ENCODE measurements around the gene ZBED1. TPM values are rescaled to one million over a fixed set of nuclear protein-coding genes. Genes with fewer than 3 reads are reported as not detected.

ZBED1 gene
- total RNA-seq, 4 donors from 2014 or later, result 37.2 to 41.1 (median 39.4) TPM

- peaks cover 15% of the 10 kb centered on the region for H3K27me3 ChIP-seq
- TF ChIP-seq POLR2AphosphoS5 (IDR thresholded peaks at IDR 0.05), result no peak
- no peak for TF ChIP-seq EP300 (IDR thresholded peaks at IDR 0.05)
- no peak for TF ChIP-seq CTCF (IDR thresholded peaks at IDR 0.05)
- no peak for TF ChIP-seq POLR2A (IDR thresholded peaks at IDR 0.05)
- no peaks in the 10 kb centered on the region for H3K4me1 ChIP-seq
- no peak for ATAC-seq
- H3K9me3 ChIP-seq, result peaks cover 0 to 6% (median 0%) of the 10 kb centered on the region in 3 donors
- no CpG with 5 or more reads among the region's 1 CpG for WGBS, 2 donors (ENCODE audit: low coverage in 1 of 2)
- H3K4me3 ChIP-seq, result no peak overlapping the region
- no peaks in the 10 kb centered on the region for H3K36me3 ChIP-seq
- no peak overlapping the region for H3K27ac ChIP-seq
These were observed 45.7 kb upstream of the ZBED1 start for GRCh38 chrX:2546496-2546895.

- Histone ChIP-seq H3K27ac (no peak overlapping the region), H3K4me3 (no peak overlapping the region), H3K4me1 (no peaks in the 10 kb centered on the region), H3K36me3 (no peaks in the 10 kb centered on the region), H3K27me3 (peaks cover 8% of the 10 kb centered on the region), H3K9me3 (peaks cover 0 to 6% (median 0%) of the 10 kb centered on the region in 3 donors)
- TF ChIP-seq POLR2A (IDR thresholded peaks at IDR 0.05) (no peak), CTCF (IDR thresholded peaks at IDR 0.05) (no peak), POLR2AphosphoS5 (IDR thresholded peaks at IDR 0.05) (no peak), EP300 (IDR thresholded peaks at IDR 0.05) (no peak)
- no peak for ATAC-seq
- WGBS, 2 donors (ENCODE audit: low coverage in 1 of 2), result 13 to 25% methylated on average over 1 of the region's 1 CpG
These were observed 44.4 kb upstream of the ZBED1 start for GRCh38 chrX:2545144-2545543.

- Histone ChIP-seq H3K4me3 (no peak overlapping the region), H3K9me3 (peaks cover 0 to 6% (median 0%) of the 10 kb centered on the region in 3 donors), H3K27ac (no peak overlapping the region), H3K27me3 (no peaks in the 10 kb centered on the region), H3K4me1 (no peaks in the 10 kb centered on the region), H3K36me3 (no peaks in the 10 kb centered on the region)
- WGBS, 2 donors (ENCODE audit: low coverage in 1 of 2), result 63 to 85% methylated on average over 6 to 7 of the region's 7 CpGs
- no peak for TF ChIP-seq CTCF (IDR thresholded peaks at IDR 0.05)
- TF ChIP-seq EP300 (IDR thresholded peaks at IDR 0.05), result no peak
- no peak for TF ChIP-seq POLR2AphosphoS5 (IDR thresholded peaks at IDR 0.05)
- no peak for TF ChIP-seq POLR2A (IDR thresholded peaks at IDR 0.05)
- no peak for ATAC-seq
These were observed 42.2 kb upstream of the ZBED1 start for GRCh38 chrX:2542826-2543521.

- no peak overlapping the region for H3K27ac ChIP-seq
- H3K27me3 ChIP-seq, result no peaks in the 10 kb centered on the region
- no peak overlapping the region for H3K4me3 ChIP-seq
- peaks cover 0 to 6% (median 0%) of the 10 kb centered on the region in 3 donors for H3K9me3 ChIP-seq
- no peaks in the 10 kb centered on the region for H3K4me1 ChIP-seq
- TF ChIP-seq CTCF (IDR thresholded peaks at IDR 0.05) (no peak), POLR2A (IDR thresholded peaks at IDR 0.05) (no peak), POLR2AphosphoS5 (IDR thresholded peaks at IDR 0.05) (no peak), EP300 (IDR thresholded peaks at IDR 0.05) (no peak)
- no peaks in the 10 kb centered on the region for H3K36me3 ChIP-seq
- ATAC-seq, result no peak
- WGBS, 2 donors (ENCODE audit: low coverage in 1 of 2), result 77 to 79% methylated on average over 7 to 8 of the region's 8 CpGs
These were observed 40.8 kb upstream of the ZBED1 start for GRCh38 chrX:2541603-2542002.

- no peak for ATAC-seq
- Histone ChIP-seq H3K27me3 (no peaks in the 10 kb centered on the region), H3K27ac (no peak overlapping the region), H3K4me3 (no peak overlapping the region), H3K36me3 (no peaks in the 10 kb centered on the region), H3K9me3 (no peaks in the 10 kb centered on the region), H3K4me1 (no peaks in the 10 kb centered on the region)
- WGBS, 2 donors (ENCODE audit: low coverage in 1 of 2), result 80% methylated on average over 2 of the region's 12 CpGs; no CpG with 5 or more reads in 1 of the 2 donors
- no peak for TF ChIP-seq POLR2A (IDR thresholded peaks at IDR 0.05)
- TF ChIP-seq CTCF (IDR thresholded peaks at IDR 0.05), result no peak
- TF ChIP-seq POLR2AphosphoS5 (IDR thresholded peaks at IDR 0.05), result no peak
- TF ChIP-seq EP300 (IDR thresholded peaks at IDR 0.05), result no peak
These were observed 39.7 kb upstream of the ZBED1 start for GRCh38 chrX:2540426-2540947.

Data from gastroesophageal sphincter (tissue), 4 donors.